ENCODE measurements around the gene PITPNC1.
"Not testable (repeated sequence)": the region's sequence is repeated elsewhere in the genome, so short reads cannot be mapped to it uniquely, and the experiment has no call there.

PITPNC1 gene

GRCh38 chr17:67478401-67479041 is 101.4 kb downstream of the PITPNC1 start:
- no peak overlapping the region for H3K4me3 ChIP-seq (ENCODE audit: low read depth, low read length)
- TF ChIP-seq, protein P1, sequence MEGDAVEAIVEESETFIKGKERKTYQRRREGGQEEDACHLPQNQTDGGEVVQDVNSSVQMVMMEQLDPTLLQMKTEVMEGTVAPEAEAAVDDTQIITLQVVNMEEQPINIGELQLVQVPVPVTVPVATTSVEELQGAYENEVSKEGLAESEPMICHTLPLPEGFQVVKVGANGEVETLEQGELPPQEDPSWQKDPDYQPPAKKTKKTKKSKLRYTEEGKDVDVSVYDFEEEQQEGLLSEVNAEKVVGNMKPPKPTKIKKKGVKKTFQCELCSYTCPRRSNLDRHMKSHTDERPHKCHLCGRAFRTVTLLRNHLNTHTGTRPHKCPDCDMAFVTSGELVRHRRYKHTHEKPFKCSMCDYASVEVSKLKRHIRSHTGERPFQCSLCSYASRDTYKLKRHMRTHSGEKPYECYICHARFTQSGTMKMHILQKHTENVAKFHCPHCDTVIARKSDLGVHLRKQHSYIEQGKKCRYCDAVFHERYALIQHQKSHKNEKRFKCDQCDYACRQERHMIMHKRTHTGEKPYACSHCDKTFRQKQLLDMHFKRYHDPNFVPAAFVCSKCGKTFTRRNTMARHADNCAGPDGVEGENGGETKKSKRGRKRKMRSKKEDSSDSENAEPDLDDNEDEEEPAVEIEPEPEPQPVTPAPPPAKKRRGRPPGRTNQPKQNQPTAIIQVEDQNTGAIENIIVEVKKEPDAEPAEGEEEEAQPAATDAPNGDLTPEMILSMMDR (IDR thresholded peaks at IDR 0.05; ENCODE audit: low read depth, low read length, missing control alignments) = no peak
- DNase-seq (ENCODE audit: low read depth) = no peak

DNA sequence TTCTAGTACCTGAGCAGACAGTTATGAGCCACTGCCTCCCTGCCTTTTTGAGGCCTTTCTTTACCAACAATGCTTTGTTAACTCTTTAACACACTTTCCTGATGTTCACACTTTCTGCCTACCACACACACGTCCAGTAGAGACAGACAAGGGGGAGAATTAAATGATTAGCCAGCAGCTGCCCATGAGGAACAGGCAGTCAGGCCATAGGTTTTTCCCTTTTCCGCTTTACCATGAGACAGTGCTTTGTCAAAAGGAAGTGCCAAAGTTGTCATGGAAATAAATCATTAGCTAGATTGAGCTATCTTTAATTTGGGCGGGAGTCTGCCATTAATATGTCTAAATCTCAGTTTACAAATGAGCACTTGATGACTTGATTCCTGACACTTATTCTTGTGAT is 102.1 kb downstream of the PITPNC1 start:
- H3K4me3 ChIP-seq (ENCODE audit: low read depth, low read length) = no peak overlapping the region
- TF ChIP-seq, protein P1 (IDR thresholded peaks at IDR 0.05; ENCODE audit: low read depth, low read length, missing control alignments) = no peak
- DNase-seq (ENCODE audit: low read depth) = no peak

DNA sequence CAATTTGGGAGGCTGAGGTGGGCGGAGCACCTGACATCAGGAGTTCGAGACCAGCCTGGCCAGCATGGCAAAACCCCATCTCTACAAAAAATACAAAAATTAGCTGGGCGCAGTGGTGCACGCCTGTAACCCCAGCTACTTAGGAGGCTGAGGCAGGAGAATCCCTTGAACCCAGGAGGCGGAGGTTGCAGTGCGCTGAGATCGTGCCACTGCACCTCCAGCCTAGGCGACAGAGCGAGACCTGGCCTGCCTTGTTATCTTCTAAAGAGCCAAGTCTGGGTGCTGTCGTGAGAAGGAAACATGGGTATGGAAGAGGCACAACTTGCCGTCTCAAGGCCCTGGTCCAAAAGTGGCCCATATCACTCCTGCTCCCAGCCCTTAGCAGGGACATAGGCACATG is 103.9 kb downstream of the PITPNC1 start:
- not testable (repeated sequence) for DNase-seq (ENCODE audit: low read depth); H3K4me3 ChIP-seq (ENCODE audit: low read depth, low read length)

DNA sequence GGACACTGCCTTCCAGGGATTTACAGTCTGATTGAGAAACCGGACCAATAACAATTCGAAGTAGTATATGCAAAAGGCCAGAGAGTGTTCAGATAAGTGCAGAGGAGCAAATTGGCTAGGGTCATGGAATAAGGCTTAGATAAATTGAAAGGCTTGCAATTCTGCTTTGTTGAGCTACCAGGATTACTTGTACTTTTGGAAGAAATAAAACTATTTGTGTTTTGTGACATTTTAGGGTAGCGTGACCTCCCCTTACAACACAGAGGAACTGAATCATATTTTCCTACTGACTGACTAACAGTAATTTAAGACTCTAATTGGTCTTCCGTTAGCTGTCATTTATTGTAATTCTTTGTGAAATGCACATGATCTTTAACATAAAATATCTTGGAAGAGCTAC is 104.7 kb downstream of the PITPNC1 start:
- TF ChIP-seq, protein P1 (IDR thresholded peaks at IDR 0.05; ENCODE audit: low read depth, low read length, missing control alignments) = no peak
- no peak overlapping the region for H3K4me3 ChIP-seq (ENCODE audit: low read depth, low read length)
- no peak for DNase-seq (ENCODE audit: low read depth)

DNA sequence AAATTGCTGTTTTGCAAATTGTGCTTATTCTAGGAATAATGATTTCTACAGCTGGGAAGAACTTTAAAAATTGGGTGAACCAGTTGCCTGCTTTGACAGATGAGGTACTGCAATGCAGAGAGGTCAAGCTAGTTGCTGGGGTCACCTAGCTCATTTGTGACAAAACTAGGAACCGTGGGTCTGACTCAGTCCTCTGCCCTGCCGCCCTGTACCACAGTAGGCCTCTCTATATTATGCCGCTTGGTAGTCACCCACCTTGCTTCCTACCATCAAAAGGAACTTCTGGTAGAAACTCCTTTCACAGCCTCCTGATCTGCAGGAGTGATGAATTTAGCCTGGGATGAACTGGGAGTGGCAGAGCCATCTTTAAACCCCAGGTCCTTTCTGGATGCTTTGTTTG is 105.7 kb downstream of the PITPNC1 start:
- no peak overlapping the region for H3K4me3 ChIP-seq (ENCODE audit: low read depth, low read length)
- TF ChIP-seq, protein P1 (IDR thresholded peaks at IDR 0.05; ENCODE audit: low read depth, low read length, missing control alignments) = no peak
- DNase-seq (ENCODE audit: low read depth) = no peak

DNA sequence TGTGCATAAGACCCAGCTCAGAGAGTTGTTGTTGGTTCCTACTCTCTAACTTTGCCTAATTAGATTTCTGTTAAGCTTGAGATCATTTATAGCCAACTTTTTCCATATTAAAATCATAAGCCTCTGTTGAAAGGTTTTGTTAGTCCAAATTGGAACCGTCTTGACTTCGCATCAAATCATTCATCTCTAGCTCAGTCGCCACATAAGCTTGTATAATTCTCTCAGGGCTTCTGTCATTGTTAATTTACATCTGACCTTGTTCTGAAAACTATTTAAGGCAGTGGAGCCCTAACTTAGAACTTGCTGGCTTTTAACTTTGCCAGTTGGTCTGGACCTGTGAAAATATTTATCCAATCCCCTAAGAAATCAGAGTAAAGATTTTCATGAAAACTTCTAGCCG is 107.2 kb downstream of the PITPNC1 start:
- TF ChIP-seq, protein P1 (IDR thresholded peaks at IDR 0.05; ENCODE audit: low read depth, low read length, missing control alignments) = no peak
- no peak for DNase-seq (ENCODE audit: low read depth)
- no peak overlapping the region for H3K4me3 ChIP-seq (ENCODE audit: low read depth, low read length)

DNA sequence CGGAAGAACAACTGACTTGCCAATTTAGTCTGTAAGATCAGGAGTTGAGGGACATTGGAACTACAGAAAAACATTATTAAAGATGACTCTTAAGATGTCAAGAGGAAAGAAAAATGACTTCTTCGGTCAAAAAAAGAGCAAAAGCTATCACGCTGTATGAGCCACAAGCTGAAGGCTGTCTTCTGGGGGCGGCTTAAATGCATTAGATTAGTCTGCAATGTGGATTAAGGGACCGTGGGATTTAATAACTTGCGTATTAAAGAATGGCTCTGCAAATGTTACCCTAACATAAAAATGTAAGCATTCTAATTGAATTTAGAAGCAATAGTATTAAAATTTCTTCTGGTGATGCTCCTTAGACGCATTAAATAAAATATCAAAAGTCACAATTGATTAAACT is 108.6 kb downstream of the PITPNC1 start:
- H3K4me3 ChIP-seq (ENCODE audit: low read depth, low read length) = no peak overlapping the region
- TF ChIP-seq, protein P1 (IDR thresholded peaks at IDR 0.05; ENCODE audit: low read depth, low read length, missing control alignments) = no peak
- DNase-seq (ENCODE audit: low read depth) = no peak

All from GM12864 (cell line).